Measurements from ENCODE around the gene SLC25A21.

SLC25A21 gene

DNA sequence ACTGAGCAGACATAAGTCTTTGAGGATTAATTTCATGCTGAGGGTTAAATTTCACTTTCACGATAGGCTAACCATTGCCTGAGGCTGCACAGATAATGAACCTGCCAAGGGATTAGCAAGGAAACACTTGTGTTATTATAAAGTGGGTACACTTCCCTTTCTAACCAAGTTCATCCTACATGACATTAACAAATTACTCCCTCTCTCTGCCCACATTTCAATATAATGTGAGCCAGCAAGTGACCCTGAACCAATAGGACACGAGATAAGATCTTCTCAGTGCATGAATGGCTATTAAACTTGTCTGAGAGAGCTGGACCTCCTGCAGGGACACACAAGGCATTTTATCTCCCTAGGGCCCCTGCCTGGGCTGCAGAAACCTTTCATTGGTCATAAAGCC lies 337.3 kb downstream of the SLC25A21 start:
- H3K27ac ChIP-seq (ENCODE audit: extremely low read depth, low read depth, low read length) = peak overlapping the region; percentile 67
- no peaks in the 10 kb centered on the region for H3K36me3 ChIP-seq (ENCODE audit: control insufficient read depth in 2 of 2, insufficient read depth in 1 of 2, low read length in 2 of 2)
- H3K4me3 ChIP-seq (ENCODE audit: low read depth, low read length) = no peak overlapping the region
- ChIA-PET CTCF (interaction anchor here (1.7 kb wide), 1 partner anchor 315 kb away, joined by 6 read pairs; no protein-coding TSS in a partner anchor), POLR2A (interaction anchor here (0.6 to 1.0 kb wide), 2 partner anchors 62 to 101 kb away, joined by 3 to 4 read pairs; no protein-coding TSS in a partner anchor)
- peaks cover 35% of the 10 kb centered on the region for H3K4me1 ChIP-seq (ENCODE audit: control insufficient read depth, insufficient read depth, low read length)
- H3K9me3 ChIP-seq (ENCODE audit: control insufficient read depth, insufficient read depth, low read depth, low read length) = no peaks in the 10 kb centered on the region
- TF ChIP-seq YY2 (tag by site-specific recombination; IDR thresholded peaks at IDR 0.05) = 0 out of 2 replicates have a peak, but pooled peaks have one; percentile 25
- TF ChIP-seq, protein P1, sequence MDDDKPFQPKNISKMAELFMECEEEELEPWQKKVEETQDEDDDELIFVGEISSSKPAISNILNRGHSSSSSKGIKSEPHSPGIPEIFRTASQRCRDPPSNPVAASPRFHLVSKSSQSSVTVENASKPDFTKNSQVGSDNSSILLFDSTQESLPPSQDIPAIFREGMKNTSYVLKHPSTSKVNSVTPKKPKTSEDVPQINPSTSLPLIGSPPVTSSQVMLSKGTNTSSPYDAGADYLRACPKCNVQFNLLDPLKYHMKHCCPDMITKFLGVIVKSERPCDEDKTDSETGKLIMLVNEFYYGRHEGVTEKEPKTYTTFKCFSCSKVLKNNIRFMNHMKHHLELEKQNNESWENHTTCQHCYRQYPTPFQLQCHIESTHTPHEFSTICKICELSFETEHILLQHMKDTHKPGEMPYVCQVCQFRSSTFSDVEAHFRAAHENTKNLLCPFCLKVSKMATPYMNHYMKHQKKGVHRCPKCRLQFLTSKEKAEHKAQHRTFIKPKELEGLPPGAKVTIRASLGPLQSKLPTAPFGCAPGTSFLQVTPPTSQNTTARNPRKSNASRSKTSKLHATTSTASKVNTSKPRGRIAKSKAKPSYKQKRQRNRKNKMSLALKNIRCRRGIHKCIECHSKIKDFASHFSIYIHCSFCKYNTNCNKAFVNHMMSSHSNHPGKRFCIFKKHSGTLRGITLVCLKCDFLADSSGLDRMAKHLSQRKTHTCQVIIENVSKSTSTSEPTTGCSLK (tag by site-specific recombination; IDR thresholded peaks at IDR 0.05) = no peak
- peak; percentile 99 for TF ChIP-seq ZNF580 (tag by site-specific recombination; IDR thresholded peaks at IDR 0.05)
- TF ChIP-seq ZBTB7A (tag by site-specific recombination; IDR thresholded peaks at IDR 0.05; ENCODE audit: low read depth) = peak; percentile 75; the same call in 1 of the 2 replicates
- no peak for TF ChIP-seq ZNF514 (tag by site-specific recombination; IDR thresholded peaks at IDR 0.05)
- TF ChIP-seq ZXDB (tag by site-specific recombination; IDR thresholded peaks at IDR 0.05) = peak; percentile 99
- TF ChIP-seq, protein P2, sequence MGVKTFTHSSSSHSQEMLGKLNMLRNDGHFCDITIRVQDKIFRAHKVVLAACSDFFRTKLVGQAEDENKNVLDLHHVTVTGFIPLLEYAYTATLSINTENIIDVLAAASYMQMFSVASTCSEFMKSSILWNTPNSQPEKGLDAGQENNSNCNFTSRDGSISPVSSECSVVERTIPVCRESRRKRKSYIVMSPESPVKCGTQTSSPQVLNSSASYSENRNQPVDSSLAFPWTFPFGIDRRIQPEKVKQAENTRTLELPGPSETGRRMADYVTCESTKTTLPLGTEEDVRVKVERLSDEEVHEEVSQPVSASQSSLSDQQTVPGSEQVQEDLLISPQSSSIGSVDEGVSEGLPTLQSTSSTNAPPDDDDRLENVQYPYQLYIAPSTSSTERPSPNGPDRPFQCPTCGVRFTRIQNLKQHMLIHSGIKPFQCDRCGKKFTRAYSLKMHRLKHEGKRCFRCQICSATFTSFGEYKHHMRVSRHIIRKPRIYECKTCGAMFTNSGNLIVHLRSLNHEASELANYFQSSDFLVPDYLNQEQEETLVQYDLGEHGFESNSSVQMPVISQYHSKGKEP (tag by site-specific recombination; IDR thresholded peaks at IDR 0.05) = peak; percentile 91
- no peak for TF ChIP-seq ZNF335 (tag by site-specific recombination; conservative IDR thresholded peaks at IDR 0.05)
- no peak for TF ChIP-seq ZNF266 (tag by site-specific recombination; IDR thresholded peaks at IDR 0.05; ENCODE audit: low read depth)
- peak; percentile 99 for TF ChIP-seq GLIS1 (tag by site-specific recombination; IDR thresholded peaks at IDR 0.05)
- TF ChIP-seq ZNF292 (tag by site-specific recombination; IDR thresholded peaks at IDR 0.05; ENCODE audit: borderline replicate concordance, low read depth) = no peak
- no peak for TF ChIP-seq ZNF529 (tag by site-specific recombination; IDR thresholded peaks at IDR 0.05; ENCODE audit: insufficient replicate concordance)
- peak; percentile 95 for TF ChIP-seq ZNF391 (tag by site-specific recombination; IDR thresholded peaks at IDR 0.05; ENCODE audit: borderline replicate concordance, low read depth)
- no peak for TF ChIP-seq ZNF658 (tag by site-specific recombination; IDR thresholded peaks at IDR 0.05)
- TF ChIP-seq ZNF645 (tag by site-specific recombination; IDR thresholded peaks at IDR 0.05) = peak; percentile 98
- TF ChIP-seq ZIC2 (tag by site-specific recombination; IDR thresholded peaks at IDR 0.05) = peak; percentile 97
- no peak for TF ChIP-seq ZNF112 (tag by site-specific recombination; IDR thresholded peaks at IDR 0.05)
- no peak for TF ChIP-seq GLIS2 (tag by site-specific recombination; IDR thresholded peaks at IDR 0.05)
- 0 out of 2 replicates have a peak, but pooled peaks have one; percentile 38 for TF ChIP-seq ZNF37A (tag by site-specific recombination; IDR thresholded peaks at IDR 0.05)
- peak; percentile 95 for TF ChIP-seq ZNF2 (tag by site-specific recombination; IDR thresholded peaks at IDR 0.05)
- TF ChIP-seq, protein P3, sequence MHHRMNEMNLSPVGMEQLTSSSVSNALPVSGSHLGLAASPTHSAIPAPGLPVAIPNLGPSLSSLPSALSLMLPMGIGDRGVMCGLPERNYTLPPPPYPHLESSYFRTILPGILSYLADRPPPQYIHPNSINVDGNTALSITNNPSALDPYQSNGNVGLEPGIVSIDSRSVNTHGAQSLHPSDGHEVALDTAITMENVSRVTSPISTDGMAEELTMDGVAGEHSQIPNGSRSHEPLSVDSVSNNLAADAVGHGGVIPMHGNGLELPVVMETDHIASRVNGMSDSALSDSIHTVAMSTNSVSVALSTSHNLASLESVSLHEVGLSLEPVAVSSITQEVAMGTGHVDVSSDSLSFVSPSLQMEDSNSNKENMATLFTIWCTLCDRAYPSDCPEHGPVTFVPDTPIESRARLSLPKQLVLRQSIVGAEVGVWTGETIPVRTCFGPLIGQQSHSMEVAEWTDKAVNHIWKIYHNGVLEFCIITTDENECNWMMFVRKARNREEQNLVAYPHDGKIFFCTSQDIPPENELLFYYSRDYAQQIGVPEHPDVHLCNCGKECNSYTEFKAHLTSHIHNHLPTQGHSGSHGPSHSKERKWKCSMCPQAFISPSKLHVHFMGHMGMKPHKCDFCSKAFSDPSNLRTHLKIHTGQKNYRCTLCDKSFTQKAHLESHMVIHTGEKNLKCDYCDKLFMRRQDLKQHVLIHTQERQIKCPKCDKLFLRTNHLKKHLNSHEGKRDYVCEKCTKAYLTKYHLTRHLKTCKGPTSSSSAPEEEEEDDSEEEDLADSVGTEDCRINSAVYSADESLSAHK (tag by site-specific recombination; IDR thresholded peaks at IDR 0.05) = peak; percentile 98
- peak; percentile 98 for TF ChIP-seq ZSCAN30 (tag by site-specific recombination; IDR thresholded peaks at IDR 0.05)
- TF ChIP-seq FEZF1 (tag by site-specific recombination; IDR thresholded peaks at IDR 0.05) = peak; percentile 100
- TF ChIP-seq KLF7 (tag by site-specific recombination; IDR thresholded peaks at IDR 0.05; ENCODE audit: borderline replicate concordance) = peak; percentile 97
- TF ChIP-seq SCRT1 (tag by site-specific recombination; IDR thresholded peaks at IDR 0.05; ENCODE audit: borderline replicate concordance) = peak; percentile 82; the same call in 1 of the 2 replicates
- TF ChIP-seq, protein P4, sequence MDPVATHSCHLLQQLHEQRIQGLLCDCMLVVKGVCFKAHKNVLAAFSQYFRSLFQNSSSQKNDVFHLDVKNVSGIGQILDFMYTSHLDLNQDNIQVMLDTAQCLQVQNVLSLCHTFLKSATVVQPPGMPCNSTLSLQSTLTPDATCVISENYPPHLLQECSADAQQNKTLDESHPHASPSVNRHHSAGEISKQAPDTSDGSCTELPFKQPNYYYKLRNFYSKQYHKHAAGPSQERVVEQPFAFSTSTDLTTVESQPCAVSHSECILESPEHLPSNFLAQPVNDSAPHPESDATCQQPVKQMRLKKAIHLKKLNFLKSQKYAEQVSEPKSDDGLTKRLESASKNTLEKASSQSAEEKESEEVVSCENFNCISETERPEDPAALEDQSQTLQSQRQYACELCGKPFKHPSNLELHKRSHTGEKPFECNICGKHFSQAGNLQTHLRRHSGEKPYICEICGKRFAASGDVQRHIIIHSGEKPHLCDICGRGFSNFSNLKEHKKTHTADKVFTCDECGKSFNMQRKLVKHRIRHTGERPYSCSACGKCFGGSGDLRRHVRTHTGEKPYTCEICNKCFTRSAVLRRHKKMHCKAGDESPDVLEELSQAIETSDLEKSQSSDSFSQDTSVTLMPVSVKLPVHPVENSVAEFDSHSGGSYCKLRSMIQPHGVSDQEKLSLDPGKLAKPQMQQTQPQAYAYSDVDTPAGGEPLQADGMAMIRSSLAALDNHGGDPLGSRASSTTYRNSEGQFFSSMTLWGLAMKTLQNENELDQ (tag by site-specific recombination; IDR thresholded peaks at IDR 0.05; ENCODE audit: low read depth) = peak; percentile 88
- TF ChIP-seq PBX3 (CRISPR knock-in tag; IDR thresholded peaks at IDR 0.05) = no peak
